ENCODE measurements around the gene G2E3. TPM values are rescaled to one million over a fixed set of nuclear protein-coding genes. Genes with fewer than 3 reads are reported as not detected.

G2E3 gene
- total and polyA plus RNA-seq, 2 of the 13 experiments (the other 11 are each of a cell fraction or from before 2014, with no cell fraction given) = 22.8 to 63.0 TPM

DNA sequence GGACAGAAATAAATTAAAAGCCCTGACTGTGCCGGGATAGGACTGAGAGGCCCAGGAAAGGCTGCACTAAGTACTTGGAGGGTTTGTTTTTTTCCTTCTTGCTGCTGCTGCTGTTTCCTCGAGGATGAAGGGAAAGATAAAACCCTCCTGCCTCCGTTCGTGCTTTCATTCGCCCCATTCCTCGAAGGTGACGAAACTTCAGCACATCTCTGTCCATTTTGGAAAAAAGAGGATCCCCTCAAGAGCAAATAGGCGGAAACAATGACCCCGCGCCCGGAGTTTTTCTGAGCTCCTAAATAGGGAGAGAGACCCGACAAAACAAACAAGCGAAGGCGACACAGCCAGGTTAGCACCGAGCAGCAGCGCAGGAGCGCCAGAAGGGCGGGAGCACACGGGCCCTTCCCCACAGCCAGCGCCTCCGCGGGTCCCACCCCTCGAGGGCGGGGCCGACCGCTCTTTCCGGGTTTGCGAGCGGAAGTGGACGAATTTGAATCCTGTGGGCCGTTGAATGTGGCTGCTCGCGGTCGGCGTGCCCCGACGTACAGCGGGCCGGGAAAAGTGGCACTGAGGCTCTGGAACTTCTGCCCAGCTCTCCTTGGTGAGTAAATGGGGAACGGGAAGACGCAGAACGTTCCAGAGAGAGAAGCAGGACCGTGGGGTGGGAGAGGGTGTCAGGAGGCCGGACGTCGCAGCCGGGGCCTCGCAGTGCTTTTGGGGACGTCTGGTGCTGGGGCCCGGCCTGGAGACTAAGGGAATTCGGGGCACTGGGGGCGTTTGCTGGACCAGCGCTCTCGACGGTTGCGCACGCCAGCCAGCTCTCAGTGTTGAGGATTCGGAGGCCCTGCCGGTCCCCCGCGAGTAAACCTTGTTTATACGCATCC, at the start of gene G2E3 (continued):
- TF ChIP-seq, protein P1, sequence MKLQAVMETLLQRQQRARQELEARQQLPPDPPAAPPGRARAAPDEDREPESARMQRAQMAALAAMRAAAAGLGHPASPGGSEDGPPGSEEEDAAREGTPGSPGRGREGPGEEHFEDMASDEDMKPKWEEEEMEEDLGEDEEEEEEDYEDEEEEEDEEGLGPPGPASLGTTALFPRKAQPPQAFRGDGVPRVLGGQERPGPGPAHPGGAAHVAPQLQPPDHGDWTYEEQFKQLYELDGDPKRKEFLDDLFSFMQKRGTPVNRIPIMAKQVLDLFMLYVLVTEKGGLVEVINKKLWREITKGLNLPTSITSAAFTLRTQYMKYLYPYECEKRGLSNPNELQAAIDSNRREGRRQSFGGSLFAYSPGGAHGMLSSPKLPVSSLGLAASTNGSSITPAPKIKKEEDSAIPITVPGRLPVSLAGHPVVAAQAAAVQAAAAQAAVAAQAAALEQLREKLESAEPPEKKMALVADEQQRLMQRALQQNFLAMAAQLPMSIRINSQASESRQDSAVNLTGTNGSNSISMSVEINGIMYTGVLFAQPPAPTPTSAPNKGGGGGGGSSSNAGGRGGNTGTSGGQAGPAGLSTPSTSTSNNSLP (IDR thresholded peaks at IDR 0.05; ENCODE audit: low read depth, low read length) = no peak; the same call in 1 of the 2 replicates
- TF ChIP-seq, protein P2, sequence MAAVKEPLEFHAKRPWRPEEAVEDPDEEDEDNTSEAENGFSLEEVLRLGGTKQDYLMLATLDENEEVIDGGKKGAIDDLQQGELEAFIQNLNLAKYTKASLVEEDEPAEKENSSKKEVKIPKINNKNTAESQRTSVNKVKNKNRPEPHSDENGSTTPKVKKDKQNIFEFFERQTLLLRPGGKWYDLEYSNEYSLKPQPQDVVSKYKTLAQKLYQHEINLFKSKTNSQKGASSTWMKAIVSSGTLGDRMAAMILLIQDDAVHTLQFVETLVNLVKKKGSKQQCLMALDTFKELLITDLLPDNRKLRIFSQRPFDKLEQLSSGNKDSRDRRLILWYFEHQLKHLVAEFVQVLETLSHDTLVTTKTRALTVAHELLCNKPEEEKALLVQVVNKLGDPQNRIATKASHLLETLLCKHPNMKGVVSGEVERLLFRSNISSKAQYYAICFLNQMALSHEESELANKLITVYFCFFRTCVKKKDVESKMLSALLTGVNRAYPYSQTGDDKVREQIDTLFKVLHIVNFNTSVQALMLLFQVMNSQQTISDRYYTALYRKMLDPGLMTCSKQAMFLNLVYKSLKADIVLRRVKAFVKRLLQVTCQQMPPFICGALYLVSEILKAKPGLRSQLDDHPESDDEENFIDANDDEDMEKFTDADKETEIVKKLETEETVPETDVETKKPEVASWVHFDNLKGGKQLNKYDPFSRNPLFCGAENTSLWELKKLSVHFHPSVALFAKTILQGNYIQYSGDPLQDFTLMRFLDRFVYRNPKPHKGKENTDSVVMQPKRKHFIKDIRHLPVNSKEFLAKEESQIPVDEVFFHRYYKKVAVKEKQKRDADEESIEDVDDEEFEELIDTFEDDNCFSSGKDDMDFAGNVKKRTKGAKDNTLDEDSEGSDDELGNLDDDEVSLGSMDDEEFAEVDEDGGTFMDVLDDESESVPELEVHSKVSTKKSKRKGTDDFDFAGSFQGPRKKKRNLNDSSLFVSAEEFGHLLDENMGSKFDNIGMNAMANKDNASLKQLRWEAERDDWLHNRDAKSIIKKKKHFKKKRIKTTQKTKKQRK (IDR thresholded peaks at IDR 0.05; ENCODE audit: low read length) = no peak
- TF ChIP-seq PLRG1 (conservative IDR thresholded peaks at IDR 0.05) = no peak
- peak; percentile 74; the same call in 1 of the 2 replicates for TF ChIP-seq ZNF703 (CRISPR knock-in tag; IDR thresholded peaks at IDR 0.05; ENCODE audit: borderline replicate concordance)
- TF ChIP-seq, protein P3, sequence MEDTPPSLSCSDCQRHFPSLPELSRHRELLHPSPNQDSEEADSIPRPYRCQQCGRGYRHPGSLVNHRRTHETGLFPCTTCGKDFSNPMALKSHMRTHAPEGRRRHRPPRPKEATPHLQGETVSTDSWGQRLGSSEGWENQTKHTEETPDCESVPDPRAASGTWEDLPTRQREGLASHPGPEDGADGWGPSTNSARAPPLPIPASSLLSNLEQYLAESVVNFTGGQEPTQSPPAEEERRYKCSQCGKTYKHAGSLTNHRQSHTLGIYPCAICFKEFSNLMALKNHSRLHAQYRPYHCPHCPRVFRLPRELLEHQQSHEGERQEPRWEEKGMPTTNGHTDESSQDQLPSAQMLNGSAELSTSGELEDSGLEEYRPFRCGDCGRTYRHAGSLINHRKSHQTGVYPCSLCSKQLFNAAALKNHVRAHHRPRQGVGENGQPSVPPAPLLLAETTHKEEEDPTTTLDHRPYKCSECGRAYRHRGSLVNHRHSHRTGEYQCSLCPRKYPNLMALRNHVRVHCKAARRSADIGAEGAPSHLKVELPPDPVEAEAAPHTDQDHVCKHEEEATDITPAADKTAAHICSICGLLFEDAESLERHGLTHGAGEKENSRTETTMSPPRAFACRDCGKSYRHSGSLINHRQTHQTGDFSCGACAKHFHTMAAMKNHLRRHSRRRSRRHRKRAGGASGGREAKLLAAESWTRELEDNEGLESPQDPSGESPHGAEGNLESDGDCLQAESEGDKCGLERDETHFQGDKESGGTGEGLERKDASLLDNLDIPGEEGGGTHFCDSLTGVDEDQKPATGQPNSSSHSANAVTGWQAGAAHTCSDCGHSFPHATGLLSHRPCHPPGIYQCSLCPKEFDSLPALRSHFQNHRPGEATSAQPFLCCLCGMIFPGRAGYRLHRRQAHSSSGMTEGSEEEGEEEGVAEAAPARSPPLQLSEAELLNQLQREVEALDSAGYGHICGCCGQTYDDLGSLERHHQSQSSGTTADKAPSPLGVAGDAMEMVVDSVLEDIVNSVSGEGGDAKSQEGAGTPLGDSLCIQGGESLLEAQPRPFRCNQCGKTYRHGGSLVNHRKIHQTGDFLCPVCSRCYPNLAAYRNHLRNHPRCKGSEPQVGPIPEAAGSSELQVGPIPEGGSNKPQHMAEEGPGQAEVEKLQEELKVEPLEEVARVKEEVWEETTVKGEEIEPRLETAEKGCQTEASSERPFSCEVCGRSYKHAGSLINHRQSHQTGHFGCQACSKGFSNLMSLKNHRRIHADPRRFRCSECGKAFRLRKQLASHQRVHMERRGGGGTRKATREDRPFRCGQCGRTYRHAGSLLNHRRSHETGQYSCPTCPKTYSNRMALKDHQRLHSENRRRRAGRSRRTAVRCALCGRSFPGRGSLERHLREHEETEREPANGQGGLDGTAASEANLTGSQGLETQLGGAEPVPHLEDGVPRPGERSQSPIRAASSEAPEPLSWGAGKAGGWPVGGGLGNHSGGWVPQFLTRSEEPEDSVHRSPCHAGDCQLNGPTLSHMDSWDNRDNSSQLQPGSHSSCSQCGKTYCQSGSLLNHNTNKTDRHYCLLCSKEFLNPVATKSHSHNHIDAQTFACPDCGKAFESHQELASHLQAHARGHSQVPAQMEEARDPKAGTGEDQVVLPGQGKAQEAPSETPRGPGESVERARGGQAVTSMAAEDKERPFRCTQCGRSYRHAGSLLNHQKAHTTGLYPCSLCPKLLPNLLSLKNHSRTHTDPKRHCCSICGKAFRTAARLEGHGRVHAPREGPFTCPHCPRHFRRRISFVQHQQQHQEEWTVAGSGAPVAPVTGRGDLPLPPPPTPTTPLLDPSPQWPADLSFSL (CRISPR knock-in tag; IDR thresholded peaks at IDR 0.05) = peak; percentile 67; the same call in 1 of the 2 replicates
- TF ChIP-seq, protein P4, sequence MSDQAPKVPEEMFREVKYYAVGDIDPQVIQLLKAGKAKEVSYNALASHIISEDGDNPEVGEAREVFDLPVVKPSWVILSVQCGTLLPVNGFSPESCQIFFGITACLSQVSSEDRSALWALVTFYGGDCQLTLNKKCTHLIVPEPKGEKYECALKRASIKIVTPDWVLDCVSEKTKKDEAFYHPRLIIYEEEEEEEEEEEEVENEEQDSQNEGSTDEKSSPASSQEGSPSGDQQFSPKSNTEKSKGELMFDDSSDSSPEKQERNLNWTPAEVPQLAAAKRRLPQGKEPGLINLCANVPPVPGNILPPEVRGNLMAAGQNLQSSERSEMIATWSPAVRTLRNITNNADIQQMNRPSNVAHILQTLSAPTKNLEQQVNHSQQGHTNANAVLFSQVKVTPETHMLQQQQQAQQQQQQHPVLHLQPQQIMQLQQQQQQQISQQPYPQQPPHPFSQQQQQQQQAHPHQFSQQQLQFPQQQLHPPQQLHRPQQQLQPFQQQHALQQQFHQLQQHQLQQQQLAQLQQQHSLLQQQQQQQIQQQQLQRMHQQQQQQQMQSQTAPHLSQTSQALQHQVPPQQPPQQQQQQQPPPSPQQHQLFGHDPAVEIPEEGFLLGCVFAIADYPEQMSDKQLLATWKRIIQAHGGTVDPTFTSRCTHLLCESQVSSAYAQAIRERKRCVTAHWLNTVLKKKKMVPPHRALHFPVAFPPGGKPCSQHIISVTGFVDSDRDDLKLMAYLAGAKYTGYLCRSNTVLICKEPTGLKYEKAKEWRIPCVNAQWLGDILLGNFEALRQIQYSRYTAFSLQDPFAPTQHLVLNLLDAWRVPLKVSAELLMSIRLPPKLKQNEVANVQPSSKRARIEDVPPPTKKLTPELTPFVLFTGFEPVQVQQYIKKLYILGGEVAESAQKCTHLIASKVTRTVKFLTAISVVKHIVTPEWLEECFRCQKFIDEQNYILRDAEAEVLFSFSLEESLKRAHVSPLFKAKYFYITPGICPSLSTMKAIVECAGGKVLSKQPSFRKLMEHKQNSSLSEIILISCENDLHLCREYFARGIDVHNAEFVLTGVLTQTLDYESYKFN (CRISPR knock-in tag; conservative IDR thresholded peaks at IDR 0.05) = peak; percentile 73
- TF ChIP-seq ZNF713 (CRISPR knock-in tag; IDR thresholded peaks at IDR 0.05) = 0 out of 2 replicates have a peak, but pooled peaks have one; percentile 92
- TF ChIP-seq NCOA5 (CRISPR knock-in tag; IDR thresholded peaks at IDR 0.05) = peak; percentile 86; the same call in 1 of the 2 replicates
